ENCODE measurements around the gene PTCH2.

The PTCH2 gene

GRCh38 chr1:44881011-44881632 lies 38.1 kb upstream of the PTCH2 start:
- Histone ChIP-seq H3K4me1 (ENCODE audit: low read depth, poor library complexity, severe bottlenecking) (no peaks in the 10 kb centered on the region), H3K4me2 (no peak overlapping the region), H3K27ac (no peak overlapping the region), H3K79me2 (ENCODE audit: insufficient read depth, low read depth) (no peaks in the 10 kb centered on the region), H3K27me3 (ENCODE audit: insufficient read depth, low read depth) (no peaks in the 10 kb centered on the region), H3K4me3 (IDR thresholded peaks at IDR 0.05; ENCODE audit: insufficient read depth, low read depth, low read length) (no peak overlapping the region), H3K36me3 (ENCODE audit: insufficient read depth) (0 out of 2 replicates have a peak, but pooled peaks cover 7% of the 10 kb centered on the region), H2AFZ (ENCODE audit: low read depth) (no peak overlapping the region), H3K9ac (no peak overlapping the region), H4K20me1 (ENCODE audit: insufficient read depth) (no peaks in the 10 kb centered on the region)
- TF ChIP-seq CTCF (conservative IDR thresholded peaks at IDR 0.05; ENCODE audit: low read depth, low read length): no peak

- H3K4me2 ChIP-seq: no peak overlapping the region
- H3K36me3 ChIP-seq (ENCODE audit: insufficient read depth): no peaks in the 10 kb centered on the region; the same call in 1 of the 2 replicates
- no peaks in the 10 kb centered on the region for H4K20me1 ChIP-seq (ENCODE audit: insufficient read depth)
- H3K27me3 ChIP-seq (ENCODE audit: insufficient read depth, low read depth): no peaks in the 10 kb centered on the region
- H3K4me1 ChIP-seq (ENCODE audit: low read depth, poor library complexity, severe bottlenecking): no peaks in the 10 kb centered on the region
- H3K9ac ChIP-seq: no peak overlapping the region
- no peaks in the 10 kb centered on the region for H3K79me2 ChIP-seq (ENCODE audit: insufficient read depth, low read depth)
- H3K4me3 ChIP-seq (IDR thresholded peaks at IDR 0.05; ENCODE audit: insufficient read depth, low read depth, low read length): no peak overlapping the region
- no peak for TF ChIP-seq CTCF (conservative IDR thresholded peaks at IDR 0.05; ENCODE audit: low read depth, low read length)
- no peak overlapping the region for H2AFZ ChIP-seq (ENCODE audit: low read depth)
- no peak overlapping the region for H3K27ac ChIP-seq
Measured at GRCh38 chr1:44874155-44874554, 31.1 kb upstream of the PTCH2 start.

- Histone ChIP-seq H3K79me2 (ENCODE audit: insufficient read depth, low read depth) (no peaks in the 10 kb centered on the region), H3K4me2 (no peak overlapping the region), H3K4me3 (IDR thresholded peaks at IDR 0.05; ENCODE audit: insufficient read depth, low read depth, low read length) (no peak overlapping the region), H3K27ac (no peak overlapping the region), H3K9ac (no peak overlapping the region), H3K4me1 (ENCODE audit: low read depth, poor library complexity, severe bottlenecking) (no peaks in the 10 kb centered on the region), H3K27me3 (ENCODE audit: insufficient read depth, low read depth) (no peaks in the 10 kb centered on the region), H4K20me1 (ENCODE audit: insufficient read depth) (no peaks in the 10 kb centered on the region), H3K36me3 (ENCODE audit: insufficient read depth) (no peaks in the 10 kb centered on the region; the same call in 1 of the 2 replicates), H2AFZ (ENCODE audit: low read depth) (no peak overlapping the region)
- TF ChIP-seq CTCF (conservative IDR thresholded peaks at IDR 0.05; ENCODE audit: low read depth, low read length): no peak
Measured at GRCh38 chr1:44870096-44870495, 27.0 kb upstream of the PTCH2 start.

GRCh38 chr1:44867801-44868200 lies 24.7 kb upstream of the PTCH2 start:
- no peaks in the 10 kb centered on the region for H3K79me2 ChIP-seq (ENCODE audit: insufficient read depth, low read depth)
- H3K4me3 ChIP-seq (IDR thresholded peaks at IDR 0.05; ENCODE audit: insufficient read depth, low read depth, low read length): no peak overlapping the region
- H3K4me1 ChIP-seq (ENCODE audit: low read depth, poor library complexity, severe bottlenecking): peaks cover 13% of the 10 kb centered on the region
- H4K20me1 ChIP-seq (ENCODE audit: insufficient read depth): no peaks in the 10 kb centered on the region
- H3K36me3 ChIP-seq (ENCODE audit: insufficient read depth): no peaks in the 10 kb centered on the region
- TF ChIP-seq CTCF (conservative IDR thresholded peaks at IDR 0.05; ENCODE audit: low read depth, low read length): no peak
- H3K9ac ChIP-seq: no peak overlapping the region
- no peaks in the 10 kb centered on the region for H3K27me3 ChIP-seq (ENCODE audit: insufficient read depth, low read depth)
- no peak overlapping the region for H3K4me2 ChIP-seq
- H3K27ac ChIP-seq: no peak overlapping the region
- H2AFZ ChIP-seq (ENCODE audit: low read depth): no peak overlapping the region
